Erythroblast (primary cell): ENCODE measurements around the gene KAT5.

Experiments
- GATA1 ChIP-seq: IDR thresholded peaks from 2 replicates; pipeline ENCODE4 v1.6.1; 2011; ENCODE audit warnings: low read depth, mild to moderate bottlenecking, control low read depth, low read length, moderate library complexity
- POLR2A ChIP-seq: IDR thresholded peaks from 2 replicates; pipeline ENCODE4 v1.6.1; 2011; ENCODE audit warnings: mild to moderate bottlenecking, low read length

- TF ChIP-seq POLR2A (no peak), GATA1 (no peak)
Observed at GRCh38 chr11:65700399-65700798, 11.7 kb upstream of the KAT5 start.
